ENCODE data around the gene BCR.

BCR gene

DNA sequence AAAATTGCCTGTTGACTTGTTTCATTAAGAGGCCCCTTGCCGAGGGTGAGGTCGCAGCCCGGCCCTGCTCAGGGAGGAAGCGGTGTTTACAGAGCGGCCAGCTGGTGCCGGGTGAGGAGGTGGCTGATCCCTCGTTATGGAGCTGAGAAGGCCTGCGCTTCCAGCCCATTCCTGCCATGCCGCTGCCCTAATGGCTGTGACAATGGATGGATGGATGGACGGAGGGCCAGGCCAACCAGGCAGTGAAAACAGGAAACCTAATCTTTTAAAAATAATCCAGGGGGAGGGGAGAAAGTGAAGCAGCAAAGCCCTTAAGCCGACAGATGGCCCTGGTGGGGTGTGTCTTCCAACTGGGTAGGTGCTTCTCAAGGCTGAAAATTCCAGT, 38.5 kb downstream of the BCR start:
- FAIRE-seq = no peak

DNA sequence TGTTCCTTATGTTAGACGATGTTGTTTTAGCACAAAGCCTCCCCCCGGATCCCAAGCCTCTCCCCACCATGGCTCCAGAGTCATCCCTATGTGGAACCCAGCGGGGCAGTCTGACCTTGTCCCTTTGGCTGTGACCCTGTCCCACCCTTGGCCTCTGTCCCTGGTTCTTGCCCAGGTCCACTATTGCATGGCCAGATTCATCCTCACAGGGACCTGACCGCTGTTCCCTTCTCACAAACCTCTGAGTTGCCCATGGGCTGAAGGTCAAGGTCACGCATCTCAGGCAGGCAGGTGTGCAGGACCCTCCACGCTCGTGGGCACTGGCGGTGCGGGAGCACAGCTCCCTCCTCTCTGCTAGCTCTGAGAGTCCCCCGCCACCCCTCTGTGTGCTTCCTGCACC, 39.0 kb downstream of the BCR start:
- no peak for FAIRE-seq

DNA sequence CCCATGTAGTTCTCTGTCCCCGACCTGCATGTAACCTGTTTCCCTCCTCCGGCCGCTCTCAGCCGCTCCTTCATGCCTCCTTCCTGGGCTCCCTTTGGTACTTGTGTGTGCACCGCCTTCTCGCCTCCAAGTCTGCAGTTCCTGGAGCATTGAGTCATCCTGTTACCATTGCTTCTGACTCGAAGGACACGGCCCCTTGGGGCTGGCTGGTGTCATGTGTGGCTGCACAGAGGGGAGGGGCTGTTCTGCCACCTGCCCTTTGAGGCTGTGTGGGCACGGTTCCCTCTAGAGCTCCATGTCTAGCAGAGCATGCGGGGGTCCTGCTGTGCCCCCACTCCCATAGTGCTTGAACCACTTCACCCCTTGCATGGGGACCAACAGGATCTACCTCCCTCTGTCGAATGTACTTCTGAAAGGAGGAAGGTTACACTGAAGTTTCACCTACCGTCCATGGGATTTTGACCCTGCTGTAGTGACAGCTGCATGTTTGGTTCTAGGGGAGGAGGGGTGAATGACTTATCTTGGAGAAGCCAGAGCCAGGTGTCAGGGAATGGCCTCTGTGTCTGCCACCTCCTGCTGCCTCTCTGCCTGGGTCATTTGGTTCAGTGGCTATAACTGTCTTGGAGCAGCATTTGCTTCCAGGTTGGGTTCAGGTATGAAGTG, 39.6 kb downstream of the BCR start:
- FAIRE-seq = no peak

DNA sequence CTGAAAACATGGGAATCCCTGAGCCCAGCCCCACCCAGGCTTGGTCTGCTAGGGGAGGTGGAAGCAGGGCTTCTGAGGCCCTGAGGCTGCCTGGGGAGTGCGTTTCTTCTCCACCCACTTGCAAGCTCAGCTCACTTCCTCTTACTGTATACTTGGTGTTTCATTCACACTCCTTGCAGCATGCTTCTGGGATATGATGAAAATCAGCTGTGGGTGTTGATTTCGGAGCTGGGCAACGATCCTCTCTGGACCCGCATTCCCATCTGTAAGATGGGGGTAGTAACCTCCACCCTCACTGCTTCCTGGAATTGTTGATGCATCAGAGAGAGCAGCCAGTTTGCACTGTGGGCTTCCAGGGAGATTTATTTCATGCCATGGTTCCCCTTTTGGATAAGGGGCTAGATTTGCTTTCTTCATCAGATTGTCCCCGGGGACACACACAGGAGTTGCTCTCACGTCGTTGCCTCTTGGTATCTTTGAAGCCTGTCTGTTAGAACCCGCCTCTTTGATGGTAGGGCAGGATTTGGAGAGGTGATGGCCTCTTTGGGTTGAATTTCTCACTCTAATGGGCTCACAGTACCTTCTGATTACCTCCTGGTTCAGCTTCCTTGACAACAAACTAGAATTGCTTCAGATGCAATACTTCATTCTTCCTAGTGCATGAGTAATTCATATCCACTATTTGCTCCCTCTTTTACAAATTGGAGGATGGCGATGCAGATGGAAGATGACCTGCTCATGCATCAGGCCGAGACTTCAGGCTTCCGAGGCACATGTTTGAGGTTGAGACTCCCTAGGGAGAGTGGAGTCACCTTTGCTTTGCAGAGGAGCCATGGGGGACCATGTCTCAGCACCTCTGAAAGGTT, 40.4 kb downstream of the BCR start:
- FAIRE-seq = no peak

DNA sequence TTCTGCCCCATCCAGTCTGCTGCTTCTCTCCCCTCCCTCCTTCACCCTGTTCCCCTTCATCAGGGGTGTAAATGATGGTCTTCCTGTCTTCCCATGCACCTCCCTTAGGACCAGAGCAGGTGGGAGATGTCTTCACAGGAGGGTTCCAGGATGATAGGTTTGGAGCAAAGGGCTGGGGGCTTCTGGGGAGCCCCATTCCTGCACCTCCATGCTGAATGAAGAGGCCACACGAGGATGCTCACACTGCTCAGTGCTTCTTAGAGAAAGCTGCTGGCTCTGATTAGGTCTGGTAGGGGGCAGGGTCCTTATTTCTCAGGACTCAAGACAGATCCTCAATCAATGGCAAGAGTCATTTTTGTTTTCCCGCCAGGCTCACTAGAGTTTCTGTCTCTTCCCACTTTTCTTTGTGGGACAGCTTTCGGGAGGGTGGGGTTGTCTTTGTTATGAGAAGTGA, 41.1 kb downstream of the BCR start:
- FAIRE-seq = no peak

DNA sequence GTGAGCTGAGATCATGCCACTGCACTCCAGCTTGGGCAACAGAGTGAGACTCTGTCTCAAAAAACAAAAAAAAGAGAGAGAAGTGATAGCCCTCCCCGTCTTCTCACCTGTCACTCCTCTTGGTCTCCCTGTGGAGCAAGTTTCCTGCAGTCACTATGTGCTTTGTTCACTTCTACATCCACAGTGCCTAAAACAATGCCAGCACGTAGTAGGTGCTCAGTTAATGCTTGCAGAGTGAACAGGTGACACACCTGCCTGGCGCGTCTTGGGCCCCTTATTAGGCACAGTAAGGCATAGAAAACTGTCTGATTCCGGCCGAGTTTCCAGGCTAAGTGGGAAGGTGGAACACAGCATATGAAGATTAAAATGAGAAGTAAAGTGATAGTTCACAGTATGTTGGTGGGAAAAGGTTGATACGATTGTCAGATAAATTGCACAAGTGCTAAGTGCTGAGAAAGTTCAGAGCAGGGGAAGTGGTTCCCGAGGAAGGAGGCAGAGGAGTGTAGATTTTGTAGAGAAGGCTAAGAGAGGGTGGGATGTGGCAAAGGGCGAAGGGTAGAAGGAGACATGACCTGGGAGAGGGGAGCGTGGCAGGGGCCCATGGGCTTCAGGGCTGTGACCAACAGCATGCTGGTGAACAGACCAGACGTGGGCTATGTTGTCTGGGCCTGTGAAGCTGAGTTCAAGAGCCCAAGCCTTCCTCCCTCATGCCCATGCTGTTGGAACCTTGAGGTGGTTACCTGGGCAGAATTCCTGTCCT, 41.9 kb downstream of the BCR start:
- no peak for FAIRE-seq

DNA sequence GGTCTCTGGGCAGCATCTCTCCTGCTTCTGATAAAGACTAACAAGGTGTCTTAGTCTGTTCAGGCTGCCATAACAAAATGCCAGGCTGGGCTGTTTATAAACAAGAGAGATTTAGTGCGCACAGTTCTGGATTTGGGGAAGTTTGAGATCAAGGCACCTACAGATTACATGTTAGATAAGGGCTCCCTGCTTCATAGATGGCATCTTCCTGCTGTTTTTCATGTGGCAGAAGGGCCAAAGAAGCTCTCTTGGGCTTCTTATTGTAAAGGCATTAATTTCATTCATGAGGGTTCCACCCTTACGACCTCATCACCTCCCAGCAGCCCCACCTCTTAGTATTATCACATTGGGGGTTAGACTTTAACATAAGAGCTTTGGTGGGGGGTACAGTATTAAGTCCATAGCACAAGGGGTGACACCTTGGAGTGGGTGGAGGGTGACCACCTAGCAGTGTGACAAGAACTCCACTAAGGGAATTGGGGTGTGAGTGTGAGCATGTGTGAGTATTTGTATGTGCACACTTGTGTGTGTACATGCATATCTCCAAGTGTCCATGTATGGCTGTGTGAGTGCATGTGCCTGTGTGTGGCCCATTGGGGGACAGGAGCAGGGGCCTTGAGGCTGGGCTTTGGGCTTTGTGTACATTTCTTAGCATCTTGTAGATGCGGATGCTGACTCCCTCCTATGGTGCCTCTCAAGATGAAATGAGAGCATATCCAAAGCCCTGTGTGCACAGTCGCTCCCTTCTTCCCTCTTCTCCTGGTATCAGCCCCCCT, 42.7 kb downstream of the BCR start:
- no peak for FAIRE-seq

DNA sequence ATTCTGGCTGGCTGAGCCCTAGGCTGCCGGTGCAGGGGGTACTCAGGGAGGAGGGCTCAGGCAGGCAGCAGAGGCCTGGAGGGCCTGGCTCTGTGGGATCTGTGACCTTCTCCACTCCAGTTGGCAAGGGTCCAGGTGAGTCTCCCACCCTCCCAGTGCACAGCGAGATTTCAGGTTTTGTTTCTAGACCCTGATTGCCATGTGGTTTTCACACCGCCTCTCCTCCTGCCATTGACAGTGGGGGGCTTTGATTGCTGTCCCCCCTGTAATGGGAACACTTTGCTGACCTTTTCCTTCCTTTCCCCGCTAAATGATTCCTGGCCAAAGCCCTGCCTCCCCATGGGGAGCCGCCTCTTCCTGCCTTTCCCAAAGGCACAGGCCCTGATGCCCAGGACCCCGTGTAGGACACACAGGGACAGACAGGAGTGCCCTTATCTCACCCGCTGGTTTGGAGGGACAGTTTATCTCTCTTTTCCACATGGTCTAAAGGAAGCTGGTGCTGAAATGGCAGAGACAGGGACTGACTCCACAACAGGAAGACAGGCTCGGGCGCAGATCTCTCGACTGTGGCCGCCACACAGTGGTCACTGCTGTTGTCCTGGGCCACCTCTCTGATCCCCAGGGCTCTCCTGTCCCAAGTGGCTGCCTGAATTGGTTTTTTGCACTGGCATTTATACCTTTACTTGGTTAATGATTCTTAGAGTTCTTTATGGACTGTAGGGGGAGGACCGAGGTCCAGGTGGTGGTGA, 43.4 kb downstream of the BCR start:
- FAIRE-seq = no peak

DNA sequence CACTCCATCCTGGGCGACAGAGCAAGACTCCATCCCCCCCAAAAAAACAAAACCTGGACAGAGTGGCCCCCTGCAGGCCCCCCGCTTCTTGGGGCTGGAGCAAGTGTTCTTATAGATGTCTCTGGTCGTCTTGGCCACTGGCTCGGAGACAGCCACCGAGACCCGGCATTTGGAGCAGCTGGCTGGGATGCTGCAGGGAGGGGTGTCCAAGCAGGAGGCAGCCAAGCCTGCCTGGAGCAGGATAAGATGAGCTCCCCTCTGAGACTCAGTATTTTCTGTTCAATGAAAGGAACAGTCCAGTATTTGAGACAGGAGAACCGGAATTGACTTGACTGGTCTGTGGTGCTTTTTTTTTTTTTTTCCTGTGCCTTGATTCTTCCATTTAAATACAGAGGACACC, 44.5 kb downstream of the BCR start:
- FAIRE-seq = no peak

DNA sequence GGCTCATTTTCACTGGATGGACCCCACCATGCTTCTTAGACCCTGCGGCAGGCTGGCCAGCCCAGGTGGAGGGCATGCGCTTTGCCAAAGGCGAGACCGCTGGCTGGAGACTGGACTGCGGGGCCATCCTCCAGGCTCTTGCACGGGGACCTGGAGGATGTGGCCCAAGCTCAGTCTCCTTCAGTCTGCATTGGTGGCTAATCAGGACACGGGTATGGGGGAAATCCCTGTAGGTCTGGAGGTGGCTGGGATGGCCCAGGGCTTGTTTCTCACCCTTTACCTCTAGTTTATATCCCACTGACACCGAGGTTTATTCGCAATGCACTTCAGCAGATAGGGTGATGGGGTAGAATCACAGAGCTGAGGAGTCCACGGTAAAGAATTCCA, 45.0 kb downstream of the BCR start:
- FAIRE-seq = no peak

DNA sequence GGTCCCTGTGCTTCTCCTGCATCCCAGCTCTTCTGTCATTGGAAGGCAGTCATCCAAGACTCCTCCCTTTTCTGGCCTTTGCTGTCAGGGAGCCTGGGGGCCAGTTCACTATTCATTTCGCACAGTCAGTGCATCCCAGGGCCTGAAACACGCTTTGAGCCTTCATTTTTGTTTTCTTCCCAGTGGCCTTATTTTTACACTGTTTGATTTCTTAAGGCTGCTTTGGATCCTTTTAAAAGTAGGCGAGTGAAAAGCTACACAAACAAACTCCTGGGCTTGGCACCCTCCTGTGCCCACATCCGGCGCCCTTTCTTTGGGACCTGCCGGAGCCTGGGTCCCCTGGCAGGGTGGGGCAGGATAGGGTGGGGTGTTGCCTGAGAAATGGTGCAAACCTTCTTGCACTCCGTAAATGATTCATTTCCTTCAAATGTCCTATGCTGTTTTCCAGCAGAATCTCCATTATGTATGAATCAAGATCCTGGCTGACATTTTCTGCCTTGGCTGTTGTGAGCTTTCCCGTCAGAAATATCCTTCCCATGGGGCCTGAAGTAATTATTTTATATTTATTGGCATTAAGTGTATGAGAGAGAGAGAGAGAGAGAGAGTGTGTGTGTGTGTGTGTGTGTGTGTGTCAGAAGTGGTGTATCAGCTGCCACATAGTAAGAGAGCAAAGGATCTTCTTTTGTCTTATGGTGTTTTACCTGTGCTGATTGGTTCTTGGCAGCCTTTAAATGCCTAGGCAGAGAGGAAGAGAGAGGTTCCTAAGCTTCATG, 45.6 kb downstream of the BCR start:
- FAIRE-seq = no peak

DNA sequence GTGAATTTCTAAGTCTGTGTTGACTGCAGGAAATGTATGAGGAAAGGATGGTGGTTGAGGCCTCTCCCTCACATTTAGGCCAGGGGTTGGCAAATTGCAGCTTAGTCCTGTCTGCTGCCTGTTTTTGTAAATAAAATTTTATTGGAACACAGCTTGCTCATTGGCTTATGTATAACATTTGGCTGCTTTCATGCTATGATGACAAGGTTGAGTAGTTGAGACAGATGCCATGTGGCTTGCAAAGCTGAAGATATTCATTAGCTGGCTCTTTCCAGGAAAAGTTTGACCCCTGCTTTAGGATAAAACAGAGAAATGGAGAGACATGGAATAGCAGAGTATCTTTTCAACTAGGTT, 46.2 kb downstream of the BCR start:
- FAIRE-seq = no peak

DNA sequence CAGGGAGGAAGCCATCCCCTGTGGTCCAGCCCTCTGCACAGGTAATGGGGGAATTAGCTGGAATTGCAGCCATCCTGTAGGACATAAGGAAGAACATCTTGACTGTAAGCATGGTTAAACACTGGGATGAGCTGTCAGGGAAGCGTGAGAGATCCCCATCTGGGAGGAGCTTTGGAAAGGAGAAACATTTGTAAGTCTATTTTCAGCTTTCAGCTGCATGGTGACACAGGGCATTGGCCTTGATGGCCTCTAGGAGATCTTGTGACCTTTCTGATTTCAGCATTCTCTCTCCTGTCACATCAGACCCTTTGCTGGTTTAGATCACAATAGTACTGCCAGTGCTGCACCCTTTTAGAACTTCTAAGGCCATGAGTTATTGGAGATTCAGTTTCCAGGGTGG, 47.1 kb downstream of the BCR start:
- FAIRE-seq = no peak

DNA sequence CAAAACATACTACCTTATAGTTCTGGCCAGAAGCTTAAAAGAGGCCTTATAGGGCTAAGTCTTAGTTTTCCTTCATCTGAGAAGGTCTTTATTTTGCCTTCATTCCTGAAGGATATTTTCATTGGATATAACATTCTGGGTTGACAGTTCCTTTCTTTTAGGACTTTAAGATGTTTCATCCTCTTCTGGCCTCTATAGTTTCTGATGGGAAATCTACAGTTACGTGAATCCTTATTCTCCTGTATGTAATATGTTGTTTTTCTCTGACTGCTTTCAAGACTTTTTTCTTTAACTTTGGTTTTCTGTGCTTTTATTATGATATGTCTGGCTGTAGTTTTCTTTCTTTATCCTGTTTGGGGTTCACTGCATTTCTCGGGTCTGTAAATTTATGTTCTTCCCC, 48.2 kb downstream of the BCR start:
- FAIRE-seq = no peak

DNA sequence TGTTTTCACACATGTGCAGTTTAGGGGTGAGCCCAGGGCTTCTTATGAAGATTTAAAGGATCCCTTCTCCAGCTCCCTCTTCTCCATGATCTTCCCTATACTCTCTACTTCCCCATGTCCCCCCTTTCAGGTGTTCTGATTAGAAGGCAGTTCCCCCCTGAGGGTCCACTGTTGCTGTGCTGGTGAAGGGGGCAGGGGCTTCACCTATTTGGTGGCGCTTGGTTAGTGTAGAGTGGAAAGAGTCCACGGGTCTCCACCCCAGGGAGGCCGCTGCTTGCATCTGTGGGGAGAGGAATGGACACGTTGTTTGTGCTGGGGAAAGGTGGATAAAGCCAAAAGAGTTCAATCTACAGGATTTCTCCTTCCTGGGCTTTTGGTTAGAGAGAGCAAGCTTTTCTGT, 49.3 kb downstream of the BCR start:
- no peak for FAIRE-seq

DNA sequence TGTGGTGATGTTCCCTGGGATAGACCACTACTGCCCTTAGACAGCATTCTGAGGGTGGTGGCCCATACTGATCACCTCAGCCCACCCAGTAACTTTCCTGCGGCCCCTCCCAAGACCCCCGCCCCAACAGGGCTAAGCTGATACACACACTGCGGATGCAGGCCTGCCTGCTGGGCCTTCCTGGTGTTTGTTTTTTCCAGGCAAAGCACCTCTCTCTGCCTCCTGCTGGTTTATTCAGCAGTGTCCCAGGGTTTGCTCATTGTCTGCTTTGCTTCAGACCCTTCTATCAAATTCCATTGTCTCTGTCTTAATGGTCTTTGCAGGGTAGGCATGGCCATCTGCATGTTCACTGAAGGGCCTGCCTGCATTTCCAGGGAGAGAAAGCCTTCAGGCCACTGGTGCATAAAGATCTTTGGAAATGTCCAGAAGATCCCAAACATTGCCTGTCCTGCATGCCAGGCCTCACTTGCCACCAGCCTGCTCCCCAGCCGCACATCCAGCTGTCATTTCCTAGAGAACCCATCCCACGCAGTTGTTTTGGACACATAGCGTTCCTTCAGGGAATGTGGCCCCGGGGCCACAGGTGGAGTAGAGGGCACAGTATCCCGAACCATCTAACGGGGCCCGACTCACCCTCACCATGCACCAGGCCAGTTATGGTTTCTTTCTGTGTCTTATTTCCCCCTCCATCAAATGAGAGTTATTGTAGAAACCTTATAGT, 50.2 kb downstream of the BCR start:
- no peak for FAIRE-seq

DNA sequence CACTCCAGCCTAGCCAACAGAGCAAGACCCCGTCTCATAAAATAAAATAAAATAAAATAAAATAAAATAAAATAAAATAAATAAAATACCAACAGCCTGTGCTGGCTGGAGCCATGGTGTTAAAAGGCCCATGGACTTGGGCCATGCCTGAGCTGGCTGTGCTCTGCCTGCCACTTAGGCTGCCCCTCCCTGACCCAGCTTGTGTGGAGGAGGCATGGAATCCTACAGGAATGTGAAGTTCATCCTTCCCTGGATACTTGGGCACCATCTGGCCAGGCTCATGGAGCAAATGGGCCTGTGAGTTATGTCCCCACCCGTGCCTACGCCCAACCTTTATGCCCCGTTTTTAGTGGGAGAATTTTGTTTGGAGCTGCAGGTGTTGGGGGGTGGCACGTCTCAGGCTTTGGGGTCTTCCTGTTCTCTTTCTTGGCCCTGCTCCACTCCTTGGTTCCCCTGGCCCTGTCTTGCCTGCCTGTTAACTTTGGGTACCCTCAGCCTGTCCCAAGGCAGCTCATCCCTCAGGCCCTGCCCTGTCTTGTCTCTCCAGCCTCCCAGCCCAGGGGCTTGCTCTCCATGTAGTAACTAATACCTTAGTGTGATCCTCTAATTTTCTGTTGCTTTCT, 51.3 kb downstream of the BCR start:
- FAIRE-seq = no peak

DNA sequence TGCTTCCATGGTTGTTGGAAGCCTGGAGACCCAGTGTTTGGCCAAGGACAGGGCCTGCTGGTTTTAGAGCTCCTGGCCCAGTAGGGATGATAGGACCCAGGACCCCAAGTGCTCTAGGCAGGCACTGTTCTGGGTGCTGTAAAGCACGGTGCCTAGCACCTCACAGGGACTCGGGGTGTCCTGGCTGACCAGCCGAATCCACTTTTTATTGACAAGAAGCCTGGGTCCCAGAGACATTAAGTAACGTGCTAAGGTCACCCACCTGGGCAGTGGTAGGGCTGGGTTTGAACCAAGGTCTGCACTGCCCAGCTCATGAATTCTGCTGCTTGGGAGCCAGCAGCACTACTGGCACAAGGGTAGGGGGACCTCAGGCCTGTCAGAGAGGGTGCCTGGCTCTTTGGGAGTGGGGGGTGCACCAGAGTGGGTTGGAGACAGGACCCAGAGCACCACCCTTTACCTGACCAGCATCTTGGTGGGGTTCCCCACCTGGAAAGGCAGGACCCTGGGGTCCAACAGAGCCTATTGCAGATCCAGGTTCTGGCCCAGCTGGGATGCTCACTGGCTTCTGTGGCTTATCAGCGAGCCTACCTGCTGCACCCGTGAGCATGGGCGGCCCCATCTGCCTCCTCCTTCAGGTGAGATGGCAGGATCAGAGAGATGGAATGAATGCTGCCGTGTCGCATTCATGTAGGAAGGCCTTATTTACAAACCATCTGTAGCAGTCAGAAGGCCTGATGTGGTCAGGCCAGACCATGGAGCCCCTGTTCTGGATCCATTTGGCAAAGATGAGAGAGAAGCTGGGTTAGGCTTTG, 52.0 kb downstream of the BCR start:
- FAIRE-seq = no peak

DNA sequence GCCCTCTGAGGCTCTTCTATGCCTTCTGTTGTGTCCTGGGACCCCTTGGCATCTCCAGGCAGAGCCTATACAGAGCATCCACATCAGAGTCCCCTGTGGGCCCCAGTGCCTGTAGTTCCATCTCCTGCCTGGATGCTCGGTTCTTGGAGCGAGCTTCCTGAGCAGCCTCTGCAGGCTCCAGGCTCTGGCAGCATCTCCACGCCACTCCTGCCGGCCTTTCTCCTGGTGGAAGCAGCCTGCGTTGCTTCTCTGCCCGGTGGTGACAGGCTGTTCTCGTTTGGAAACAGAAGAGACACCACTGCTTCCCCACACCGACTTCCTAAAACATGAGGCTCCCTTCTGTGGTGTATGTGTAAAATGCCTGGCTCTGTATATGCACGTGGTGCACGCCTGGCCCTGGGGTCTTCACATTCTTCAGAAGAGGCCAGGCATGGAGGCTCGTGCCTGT, 52.8 kb downstream of the BCR start:
- no peak for FAIRE-seq

Data from G401.6 (cell line).